ENCODE results near the gene CHCHD6. TPM values are rescaled to one million over a fixed set of nuclear protein-coding genes. Genes with fewer than 3 reads are reported as not detected.

Gene CHCHD6
- total RNA-seq, 1 experiment from 2014 or later = 47.7 TPM

- no peaks in the 10 kb centered on the region for H3K9me2 ChIP-seq (ENCODE audit: insufficient read depth)
- no peak overlapping the region for H2AFZ ChIP-seq
- no peak overlapping the region for H3K4me2 ChIP-seq
- TF ChIP-seq CTCF (conservative IDR thresholded peaks at IDR 0.05) (no peak), EZH2 (IDR thresholded peaks at IDR 0.05; ENCODE audit: low read depth) (no peak)
- H3K4me3 ChIP-seq = no peak overlapping the region
- no peak overlapping the region for H3K27ac ChIP-seq
- H4K20me1 ChIP-seq (ENCODE audit: insufficient read depth) = peaks cover 60% of the 10 kb centered on the region
- H3K79me2 ChIP-seq (ENCODE audit: low read depth) = peaks cover 54% of the 10 kb centered on the region
- no peaks in the 10 kb centered on the region; the same call in 1 of the 2 replicates for H3K36me3 ChIP-seq (ENCODE audit: low read depth)
- H3F3A ChIP-seq (ENCODE audit: insufficient read depth, low read depth) = no peaks in the 10 kb centered on the region
- intact Hi-C loops (cut with micrococcal nuclease; ENCODE audit: unreplicated experiment) = loop anchor here (2.0 to 10.0 kb wide), 4 partner anchors 189 to 559 kb away; no protein-coding TSS in a partner anchor
- POLR2A ChIA-PET (ENCODE audit: unreplicated experiment) = no interaction called here
- H3K4me1 ChIP-seq (replicated peaks; ENCODE audit: insufficient read depth) = peaks cover 12% of the 10 kb centered on the region; the same call in 1 of the 2 replicates
- no peak for DNase-seq
- no peaks in the 10 kb centered on the region for H3K9me3 ChIP-seq (ENCODE audit: insufficient read depth, low read depth)
- CTCF ChIA-PET = interaction anchor here (0.6 kb wide), 2 partner anchors 306 to 701 kb away, joined by 6 to 15 read pairs; no protein-coding TSS in a partner anchor
- no TSS peak for BruUV-seq (replicated peaks)
- H3K27me3 ChIP-seq (ENCODE audit: insufficient read depth, low read depth) = no peaks in the 10 kb centered on the region
Observed at GRCh38 chr3:126985132-126985985, 281.3 kb downstream of the CHCHD6 start.

- intact Hi-C loops (cut with micrococcal nuclease; ENCODE audit: unreplicated experiment) = loop anchor here (10.0 kb wide), 2 partner anchors 189 to 269 kb away; no protein-coding TSS in a partner anchor
- Histone ChIP-seq H3K4me1 (replicated peaks; ENCODE audit: insufficient read depth) (peaks cover 12% of the 10 kb centered on the region; the same call in 1 of the 2 replicates), H3K27me3 (ENCODE audit: insufficient read depth, low read depth) (no peaks in the 10 kb centered on the region), H3F3A (ENCODE audit: insufficient read depth, low read depth) (no peaks in the 10 kb centered on the region), H2AFZ (no peak overlapping the region), H3K79me2 (ENCODE audit: low read depth) (peaks cover 57% of the 10 kb centered on the region), H3K36me3 (ENCODE audit: low read depth) (no peaks in the 10 kb centered on the region; the same call in 1 of the 2 replicates), H3K9me2 (ENCODE audit: insufficient read depth) (no peaks in the 10 kb centered on the region), H3K9me3 (ENCODE audit: insufficient read depth, low read depth) (no peaks in the 10 kb centered on the region), H3K4me2 (no peak overlapping the region), H3K4me3 (no peak overlapping the region), H4K20me1 (ENCODE audit: insufficient read depth) (peaks cover 67% of the 10 kb centered on the region), H3K27ac (no peak overlapping the region)
- no TSS peak for BruUV-seq (replicated peaks)
- ChIA-PET POLR2A (ENCODE audit: unreplicated experiment) (interaction anchor here (0.5 to 0.6 kb wide), 2 partner anchors 233 to 880 kb away, joined by 3 to 6 read pairs; no protein-coding TSS in a partner anchor), CTCF (interaction anchor here (0.6 kb wide), 2 partner anchors 306 to 702 kb away, joined by 6 to 15 read pairs; no protein-coding TSS in a partner anchor)
- TF ChIP-seq EZH2 (IDR thresholded peaks at IDR 0.05; ENCODE audit: low read depth) (no peak), CTCF (conservative IDR thresholded peaks at IDR 0.05) (no peak)
- no peak for DNase-seq
Observed at GRCh38 chr3:126986001-126986400, 282.0 kb downstream of the CHCHD6 start.

- intact Hi-C loops (cut with micrococcal nuclease; ENCODE audit: unreplicated experiment) = loop anchor here (10.0 kb wide), 2 partner anchors 188 to 268 kb away; no protein-coding TSS in a partner anchor
- CTCF ChIA-PET = no interaction called here
- H3K79me2 ChIP-seq (ENCODE audit: low read depth) = peaks cover 57% of the 10 kb centered on the region
Observed at GRCh38 chr3:126987129-126987528, 283.1 kb downstream of the CHCHD6 start.

More at GRCh38 chr3:126987129-126987528, 283.1 kb downstream of the CHCHD6 start:
- no peak for DNase-seq
- BruUV-seq (replicated peaks) = no TSS peak
- POLR2A ChIA-PET (ENCODE audit: unreplicated experiment) = no interaction called here
- Histone ChIP-seq H2AFZ (no peak overlapping the region), H3K36me3 (ENCODE audit: low read depth) (no peaks in the 10 kb centered on the region; the same call in 1 of the 2 replicates), H3K9me3 (ENCODE audit: insufficient read depth, low read depth) (no peaks in the 10 kb centered on the region), H4K20me1 (ENCODE audit: insufficient read depth) (peaks cover 78% of the 10 kb centered on the region), H3K4me1 (replicated peaks; ENCODE audit: insufficient read depth) (peaks cover 1% of the 10 kb centered on the region; the same call in 1 of the 2 replicates), H3F3A (ENCODE audit: insufficient read depth, low read depth) (no peaks in the 10 kb centered on the region), H3K9me2 (ENCODE audit: insufficient read depth) (no peaks in the 10 kb centered on the region), H3K27ac (no peak overlapping the region), H3K4me2 (no peak overlapping the region), H3K27me3 (ENCODE audit: insufficient read depth, low read depth) (no peaks in the 10 kb centered on the region), H3K4me3 (no peak overlapping the region)
- TF ChIP-seq EZH2 (IDR thresholded peaks at IDR 0.05; ENCODE audit: low read depth) = no peak
- no peak for TF ChIP-seq CTCF (conservative IDR thresholded peaks at IDR 0.05)

Measured in PC-9 (cell line).